ENCODE measurements around the gene CAMK1G. TPM values are rescaled to one million over a fixed set of nuclear protein-coding genes. Genes with fewer than 3 reads are reported as not detected.

Gene CAMK1G
- total RNA-seq, 1 experiment from 2014 or later = not detected

DNA sequence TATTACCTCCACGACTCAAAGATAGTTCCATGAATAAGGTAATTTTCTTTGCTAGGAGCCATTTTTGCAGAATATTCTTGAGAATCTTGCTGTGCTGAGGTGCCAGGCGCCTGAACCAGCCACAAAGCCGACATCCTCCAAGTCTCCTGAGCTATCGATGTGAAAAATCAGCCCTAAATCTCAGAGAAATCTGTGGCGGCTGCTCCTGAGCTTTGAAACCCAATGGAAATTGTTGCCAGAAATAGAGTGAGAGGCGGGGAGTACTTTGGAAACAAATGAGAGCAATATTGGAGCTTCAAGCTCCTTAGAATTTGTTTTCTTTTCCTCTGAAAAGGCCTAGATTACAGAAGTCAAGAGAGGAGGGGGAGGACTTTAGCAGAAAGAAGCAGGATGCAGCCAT is 6.3 kb downstream of the CAMK1G start:
- no peak for DNase-seq (ENCODE audit: low read depth, low spot score)
- Histone ChIP-seq H3K79me2 (ENCODE audit: insufficient read depth, low read length) (no peaks in the 10 kb centered on the region), H3K9me2 (ENCODE audit: insufficient read depth) (no peaks in the 10 kb centered on the region), H3K9me3 (ENCODE audit: control insufficient read depth in 1 of 2, insufficient read depth in 1 of 2, low read depth in 1 of 2, low read length in 2 of 2) (no peaks in the 10 kb centered on the region), H2AFZ (ENCODE audit: low read depth, low read length, poor library complexity, severe bottlenecking) (no peak overlapping the region), H3K4me3 (replicated peaks in 1 of 2; ENCODE audit: low read depth in 1 of 2, low read length in 2 of 2) (no peak overlapping the region), H3K4me1 (ENCODE audit: control insufficient read depth in 1 of 2, insufficient read depth in 2 of 2, low read length in 2 of 2) (peaks cover 6 to 9% of the 10 kb centered on the region in 2 experiments; a peak in 3 of 4 replicates), H3K27me3 (ENCODE audit: insufficient read depth, low read length) (no peaks in the 10 kb centered on the region; the same call in 1 of the 2 replicates), H3K9ac (ENCODE audit: low read length) (no peak overlapping the region), H3K36me3 (ENCODE audit: control insufficient read depth in 1 of 2, insufficient read depth in 2 of 2, low read length in 2 of 2) (no peaks in the 10 kb centered on the region), H3K27ac (ENCODE audit: low read depth, low read length) (no peak overlapping the region), H4K20me1 (ENCODE audit: insufficient read depth) (no peaks in the 10 kb centered on the region), H3K4me2 (ENCODE audit: low read length) (no peak overlapping the region)
- intact Hi-C loops (cut with micrococcal nuclease) = no loop called here
- CTCF ChIA-PET = interaction anchor here (1.0 to 1.4 kb wide), 6 partner anchors 13 to 234 kb away, joined by 3 to 7 read pairs (median 4); no protein-coding TSS in a partner anchor
- RAD21 ChIA-PET (ENCODE audit: low non-redundant PET in 1 of 2, low total read pairs in 2 of 2, uncharacterized antibody in 2 of 2, unreplicated experiment in 2 of 2) = no interaction called here
- no TSS peak for BruUV-seq (replicated peaks)
- no peak for TF ChIP-seq ZFX (IDR thresholded peaks at IDR 0.05)
- TF ChIP-seq, protein P1, sequence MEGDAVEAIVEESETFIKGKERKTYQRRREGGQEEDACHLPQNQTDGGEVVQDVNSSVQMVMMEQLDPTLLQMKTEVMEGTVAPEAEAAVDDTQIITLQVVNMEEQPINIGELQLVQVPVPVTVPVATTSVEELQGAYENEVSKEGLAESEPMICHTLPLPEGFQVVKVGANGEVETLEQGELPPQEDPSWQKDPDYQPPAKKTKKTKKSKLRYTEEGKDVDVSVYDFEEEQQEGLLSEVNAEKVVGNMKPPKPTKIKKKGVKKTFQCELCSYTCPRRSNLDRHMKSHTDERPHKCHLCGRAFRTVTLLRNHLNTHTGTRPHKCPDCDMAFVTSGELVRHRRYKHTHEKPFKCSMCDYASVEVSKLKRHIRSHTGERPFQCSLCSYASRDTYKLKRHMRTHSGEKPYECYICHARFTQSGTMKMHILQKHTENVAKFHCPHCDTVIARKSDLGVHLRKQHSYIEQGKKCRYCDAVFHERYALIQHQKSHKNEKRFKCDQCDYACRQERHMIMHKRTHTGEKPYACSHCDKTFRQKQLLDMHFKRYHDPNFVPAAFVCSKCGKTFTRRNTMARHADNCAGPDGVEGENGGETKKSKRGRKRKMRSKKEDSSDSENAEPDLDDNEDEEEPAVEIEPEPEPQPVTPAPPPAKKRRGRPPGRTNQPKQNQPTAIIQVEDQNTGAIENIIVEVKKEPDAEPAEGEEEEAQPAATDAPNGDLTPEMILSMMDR (IDR thresholded peaks at IDR 0.05 in 2 of 3, conservative IDR thresholded peaks at IDR 0.05 in 1 of 3; ENCODE audit: borderline replicate concordance in 1 of 3, insufficient read depth in 1 of 3, low read depth in 2 of 3, low read length in 2 of 3) = no peak
- TF ChIP-seq, protein P2, sequence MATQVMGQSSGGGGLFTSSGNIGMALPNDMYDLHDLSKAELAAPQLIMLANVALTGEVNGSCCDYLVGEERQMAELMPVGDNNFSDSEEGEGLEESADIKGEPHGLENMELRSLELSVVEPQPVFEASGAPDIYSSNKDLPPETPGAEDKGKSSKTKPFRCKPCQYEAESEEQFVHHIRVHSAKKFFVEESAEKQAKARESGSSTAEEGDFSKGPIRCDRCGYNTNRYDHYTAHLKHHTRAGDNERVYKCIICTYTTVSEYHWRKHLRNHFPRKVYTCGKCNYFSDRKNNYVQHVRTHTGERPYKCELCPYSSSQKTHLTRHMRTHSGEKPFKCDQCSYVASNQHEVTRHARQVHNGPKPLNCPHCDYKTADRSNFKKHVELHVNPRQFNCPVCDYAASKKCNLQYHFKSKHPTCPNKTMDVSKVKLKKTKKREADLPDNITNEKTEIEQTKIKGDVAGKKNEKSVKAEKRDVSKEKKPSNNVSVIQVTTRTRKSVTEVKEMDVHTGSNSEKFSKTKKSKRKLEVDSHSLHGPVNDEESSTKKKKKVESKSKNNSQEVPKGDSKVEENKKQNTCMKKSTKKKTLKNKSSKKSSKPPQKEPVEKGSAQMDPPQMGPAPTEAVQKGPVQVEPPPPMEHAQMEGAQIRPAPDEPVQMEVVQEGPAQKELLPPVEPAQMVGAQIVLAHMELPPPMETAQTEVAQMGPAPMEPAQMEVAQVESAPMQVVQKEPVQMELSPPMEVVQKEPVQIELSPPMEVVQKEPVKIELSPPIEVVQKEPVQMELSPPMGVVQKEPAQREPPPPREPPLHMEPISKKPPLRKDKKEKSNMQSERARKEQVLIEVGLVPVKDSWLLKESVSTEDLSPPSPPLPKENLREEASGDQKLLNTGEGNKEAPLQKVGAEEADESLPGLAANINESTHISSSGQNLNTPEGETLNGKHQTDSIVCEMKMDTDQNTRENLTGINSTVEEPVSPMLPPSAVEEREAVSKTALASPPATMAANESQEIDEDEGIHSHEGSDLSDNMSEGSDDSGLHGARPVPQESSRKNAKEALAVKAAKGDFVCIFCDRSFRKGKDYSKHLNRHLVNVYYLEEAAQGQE (IDR thresholded peaks at IDR 0.05; ENCODE audit: low read depth) = no peak
- TF ChIP-seq FOSL1 (IDR thresholded peaks at IDR 0.05; ENCODE audit: low read depth) = no peak
- TF ChIP-seq RAD21 (IDR thresholded peaks at IDR 0.05; ENCODE audit: low read depth) = no peak
- no peak for TF ChIP-seq EGR1 (IDR thresholded peaks at IDR 0.05; ENCODE audit: low read depth)
- no peak for TF ChIP-seq SRF (IDR thresholded peaks at IDR 0.05; ENCODE audit: low read depth)
- TF ChIP-seq SP1 (IDR thresholded peaks at IDR 0.05; ENCODE audit: low read depth) = no peak
- TF ChIP-seq CBX3 (IDR thresholded peaks at IDR 0.05; ENCODE audit: low read depth) = no peak
- TF ChIP-seq, protein P3, sequence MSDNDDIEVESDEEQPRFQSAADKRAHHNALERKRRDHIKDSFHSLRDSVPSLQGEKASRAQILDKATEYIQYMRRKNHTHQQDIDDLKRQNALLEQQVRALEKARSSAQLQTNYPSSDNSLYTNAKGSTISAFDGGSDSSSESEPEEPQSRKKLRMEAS (IDR thresholded peaks at IDR 0.05) = no peak
- TF ChIP-seq JUND (IDR thresholded peaks at IDR 0.05) = no peak
- TF ChIP-seq POLR2AphosphoS5 (IDR thresholded peaks at IDR 0.05; ENCODE audit: low read depth, low read length) = no peak
- TF ChIP-seq TCF7L2 (IDR thresholded peaks at IDR 0.05; ENCODE audit: borderline replicate concordance, extremely low read depth, insufficient read depth, insufficient read length) = no peak
- TF ChIP-seq EZH2phosphoT487 (IDR thresholded peaks at IDR 0.05; ENCODE audit: borderline replicate concordance) = no peak
- TF ChIP-seq ZNF274 (IDR thresholded peaks at IDR 0.05; ENCODE audit: low read depth, low read length) = no peak
- no peak for TF ChIP-seq EZH2 (IDR thresholded peaks at IDR 0.05)
- no peak for TF ChIP-seq ELF1 (IDR thresholded peaks at IDR 0.05; ENCODE audit: borderline replicate concordance, low read depth)
- TF ChIP-seq SIN3A (IDR thresholded peaks at IDR 0.05; ENCODE audit: low read depth) = no peak
- POLR2A ChIA-PET = no interaction called here
- no peak for ATAC-seq
